Ishikawa (cell line): Measurements from ENCODE around the gene NOX5.

Experiments used
- CEBPB ChIP-seq: IDR thresholded peaks from 2 replicates; pipeline ENCODE4 v1.6.1; 2012
- EGR1 ChIP-seq: IDR thresholded peaks from 2 replicates; pipeline ENCODE4 v1.6.1; 2012
- EP300 ChIP-seq: IDR thresholded peaks from 2 replicates; pipeline ENCODE4 v1.6.1; 2012; ENCODE audit warnings: borderline replicate concordance
- NFIC ChIP-seq: IDR thresholded peaks from 2 replicates; pipeline ENCODE4 v1.6.1; 2012
- TAF1 ChIP-seq: IDR thresholded peaks from 2 replicates; pipeline ENCODE4 v1.6.1; 2012; ENCODE audit warnings: low read depth, mild to moderate bottlenecking
- TCF12 ChIP-seq: IDR thresholded peaks from 2 replicates; pipeline ENCODE4 v1.6.1; 2012; ENCODE audit warnings: low read depth
- TEAD4 ChIP-seq: IDR thresholded peaks from 2 replicates; pipeline ENCODE4 v1.6.1; 2012
- YY1 ChIP-seq: IDR thresholded peaks from 2 replicates; pipeline ENCODE4 v1.6.1; 2012; ENCODE audit warnings: low read depth
- ZBTB7A ChIP-seq: IDR thresholded peaks from 2 replicates; pipeline ENCODE4 v1.6.1; 2012; ENCODE audit warnings: low read depth
- TF ChIP-seq, protein P1 (sequence below): IDR thresholded peaks from 2 replicates; pipeline ENCODE4 v1.6.1; 2012; ENCODE audit warnings: low read depth, mild to moderate bottlenecking
- TF ChIP-seq, protein P2 (sequence below): IDR thresholded peaks from 2 replicates; pipeline ENCODE4 v1.6.1; 2012

DNA sequence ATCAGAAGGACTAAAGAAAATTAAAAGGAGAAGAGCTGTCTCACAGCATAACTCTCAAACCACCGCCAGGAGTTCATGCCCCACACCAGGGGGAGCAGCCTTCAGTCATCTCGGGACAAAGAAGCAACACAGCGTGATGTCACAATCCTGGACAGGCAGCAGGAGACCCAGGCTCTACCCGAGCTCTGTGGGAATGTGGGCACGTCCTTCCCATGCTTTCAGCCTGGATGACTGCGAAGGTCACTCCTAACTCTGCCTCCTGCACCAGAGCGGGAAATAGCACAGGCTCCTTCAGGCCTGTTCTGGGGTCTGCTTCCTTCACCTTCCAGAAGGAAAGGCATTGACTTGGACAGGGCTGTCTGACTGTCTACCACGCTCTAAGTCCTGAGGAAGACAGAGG is 31.3 kb downstream of the NOX5 start:
- TF ChIP-seq TAF1 (no peak), YY1 (no peak), CEBPB (no peak), EGR1 (no peak), TEAD4 (no peak), EP300 (no peak), ZBTB7A (no peak), NFIC (no peak), TCF12 (no peak)
- TF ChIP-seq, protein P1, sequence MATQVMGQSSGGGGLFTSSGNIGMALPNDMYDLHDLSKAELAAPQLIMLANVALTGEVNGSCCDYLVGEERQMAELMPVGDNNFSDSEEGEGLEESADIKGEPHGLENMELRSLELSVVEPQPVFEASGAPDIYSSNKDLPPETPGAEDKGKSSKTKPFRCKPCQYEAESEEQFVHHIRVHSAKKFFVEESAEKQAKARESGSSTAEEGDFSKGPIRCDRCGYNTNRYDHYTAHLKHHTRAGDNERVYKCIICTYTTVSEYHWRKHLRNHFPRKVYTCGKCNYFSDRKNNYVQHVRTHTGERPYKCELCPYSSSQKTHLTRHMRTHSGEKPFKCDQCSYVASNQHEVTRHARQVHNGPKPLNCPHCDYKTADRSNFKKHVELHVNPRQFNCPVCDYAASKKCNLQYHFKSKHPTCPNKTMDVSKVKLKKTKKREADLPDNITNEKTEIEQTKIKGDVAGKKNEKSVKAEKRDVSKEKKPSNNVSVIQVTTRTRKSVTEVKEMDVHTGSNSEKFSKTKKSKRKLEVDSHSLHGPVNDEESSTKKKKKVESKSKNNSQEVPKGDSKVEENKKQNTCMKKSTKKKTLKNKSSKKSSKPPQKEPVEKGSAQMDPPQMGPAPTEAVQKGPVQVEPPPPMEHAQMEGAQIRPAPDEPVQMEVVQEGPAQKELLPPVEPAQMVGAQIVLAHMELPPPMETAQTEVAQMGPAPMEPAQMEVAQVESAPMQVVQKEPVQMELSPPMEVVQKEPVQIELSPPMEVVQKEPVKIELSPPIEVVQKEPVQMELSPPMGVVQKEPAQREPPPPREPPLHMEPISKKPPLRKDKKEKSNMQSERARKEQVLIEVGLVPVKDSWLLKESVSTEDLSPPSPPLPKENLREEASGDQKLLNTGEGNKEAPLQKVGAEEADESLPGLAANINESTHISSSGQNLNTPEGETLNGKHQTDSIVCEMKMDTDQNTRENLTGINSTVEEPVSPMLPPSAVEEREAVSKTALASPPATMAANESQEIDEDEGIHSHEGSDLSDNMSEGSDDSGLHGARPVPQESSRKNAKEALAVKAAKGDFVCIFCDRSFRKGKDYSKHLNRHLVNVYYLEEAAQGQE, result no peak
- TF ChIP-seq, protein P2, sequence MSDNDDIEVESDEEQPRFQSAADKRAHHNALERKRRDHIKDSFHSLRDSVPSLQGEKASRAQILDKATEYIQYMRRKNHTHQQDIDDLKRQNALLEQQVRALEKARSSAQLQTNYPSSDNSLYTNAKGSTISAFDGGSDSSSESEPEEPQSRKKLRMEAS, result no peak
